ENCODE data around the gene DUSP1. TPM values are rescaled to one million over a fixed set of nuclear protein-coding genes. Genes with fewer than 3 reads are reported as not detected.

Gene DUSP1
- total RNA-seq, 1 donor from 2014 or later: 2,876 TPM

- H3K36me3 ChIP-seq: no peaks in the 10 kb centered on the region
- intact Hi-C loops (cut with DNase I): no loop called here
Measured at GRCh38 chr5:172721455-172722326, 49.3 kb downstream of the DUSP1 start.

GRCh38 chr5:172720655-172721054 lies 50.3 kb downstream of the DUSP1 start:
- Histone ChIP-seq H3K4me1 (peaks cover 30% of the 10 kb centered on the region), H3K27ac (no peak overlapping the region), H3K36me3 (no peaks in the 10 kb centered on the region), H3K4me3 (no peak overlapping the region), H3K27me3 (no peaks in the 10 kb centered on the region), H3K9me3 (no peaks in the 10 kb centered on the region)
- DNase-seq (ENCODE audit: extremely low spot score in 2 of 2): no peak
- intact Hi-C loops (cut with DNase I): no loop called here
- TF ChIP-seq CTCF (IDR thresholded peaks at IDR 0.05) (no peak), POLR2A (IDR thresholded peaks at IDR 0.05) (no peak), POLR2AphosphoS5 (IDR thresholded peaks at IDR 0.05; ENCODE audit: insufficient read depth in 1 of 2, low read depth in 1 of 2) (no peak)

More at GRCh38 chr5:172721455-172722326, 49.3 kb downstream of the DUSP1 start:
- no peak for DNase-seq (ENCODE audit: extremely low spot score in 2 of 2)
- TF ChIP-seq CTCF (IDR thresholded peaks at IDR 0.05): no peak
- no peak for TF ChIP-seq POLR2A (IDR thresholded peaks at IDR 0.05)
- peak; percentile 50 to 97 for TF ChIP-seq POLR2AphosphoS5 (IDR thresholded peaks at IDR 0.05; ENCODE audit: insufficient read depth in 1 of 2, low read depth in 1 of 2)
- H3K27ac ChIP-seq: peak overlapping the region; percentile 40
- no peak overlapping the region for H3K4me3 ChIP-seq
- no peaks in the 10 kb centered on the region for H3K9me3 ChIP-seq
- peaks cover 24% of the 10 kb centered on the region for H3K4me1 ChIP-seq
- H3K27me3 ChIP-seq: no peaks in the 10 kb centered on the region

- no peak for DNase-seq (ENCODE audit: extremely low spot score in 2 of 2)
- no peak for TF ChIP-seq CTCF (IDR thresholded peaks at IDR 0.05)
- no peak for TF ChIP-seq POLR2AphosphoS5 (IDR thresholded peaks at IDR 0.05; ENCODE audit: insufficient read depth in 1 of 2, low read depth in 1 of 2)
- TF ChIP-seq POLR2A (IDR thresholded peaks at IDR 0.05): no peak
- H3K4me3 ChIP-seq: no peak overlapping the region
- no peak overlapping the region for H3K27ac ChIP-seq
- H3K27me3 ChIP-seq: no peaks in the 10 kb centered on the region
- H3K4me1 ChIP-seq: peaks cover 42% of the 10 kb centered on the region
- intact Hi-C loops (cut with DNase I): loop anchor here (10.0 kb wide), 2 partner anchors 186 to 426 kb away; partner anchors contain the start of gene BNIP1
- H3K9me3 ChIP-seq: no peaks in the 10 kb centered on the region
- no peaks in the 10 kb centered on the region for H3K36me3 ChIP-seq
Measured at GRCh38 chr5:172719211-172719610, 51.8 kb downstream of the DUSP1 start.

- Histone ChIP-seq H3K4me3 (no peak overlapping the region), H3K36me3 (no peaks in the 10 kb centered on the region), H3K27ac (no peak overlapping the region), H3K27me3 (no peaks in the 10 kb centered on the region), H3K4me1 (peaks cover 42% of the 10 kb centered on the region), H3K9me3 (no peaks in the 10 kb centered on the region)
- TF ChIP-seq POLR2AphosphoS5 (IDR thresholded peaks at IDR 0.05; ENCODE audit: insufficient read depth in 1 of 2, low read depth in 1 of 2) (no peak), CTCF (IDR thresholded peaks at IDR 0.05) (no peak)
- DNase-seq (ENCODE audit: extremely low spot score in 2 of 2): no peak
- intact Hi-C loops (cut with DNase I): loop anchor here (10.0 kb wide), 2 partner anchors 186 to 426 kb away; partner anchors contain the start of gene BNIP1
Measured at GRCh38 chr5:172718527-172719114, 52.4 kb downstream of the DUSP1 start.

Small RNAs within 50 kb of the gene (small RNA-seq; reads per million reads assigned to genes)
- gene AC022217.4 (not detected), gene RF00019 (not detected)

Other genes starting within 250 kb of the DUSP1 start
- gene NEURL1B, start 129.9 kb downstream of the DUSP1 start, total RNA-seq: 30.9 TPM
- 97.2 TPM for gene ERGIC1, start 63.1 kb upstream of the DUSP1 start, total RNA-seq
- gene RPL26L1, start 188.2 kb upstream of the DUSP1 start, total RNA-seq: 17.7 TPM
- 121 TPM for gene ATP6V0E1, start 212.6 kb upstream of the DUSP1 start, total RNA-seq

Measured in vagina (tissue), 2 donors.